ENCODE measurements around the gene WSB2.

- no peak for TF ChIP-seq CTCF (IDR thresholded peaks at IDR 0.05; ENCODE audit: low read depth, low read length)
- no peak for TF ChIP-seq MAX (IDR thresholded peaks at IDR 0.05; ENCODE audit: low read depth, low read length)
- no peak for TF ChIP-seq POLR2A (IDR thresholded peaks at IDR 0.05; ENCODE audit: extremely low read depth, insufficient read length)
- no peak for TF ChIP-seq MYC (IDR thresholded peaks at IDR 0.05; ENCODE audit: low read depth, low read length)
Measured at GRCh38 chr12:118063576-118064391, 2.8 kb upstream of the WSB2 start.
